AG04450 (cell line): ENCODE measurements around the gene KLHL29. TPM values are rescaled to one million over a fixed set of nuclear protein-coding genes. Genes with fewer than 3 reads are reported as not detected.
A peak's percentile ranks its signal among the peaks of the same experiment; 100 is the strongest.

ENCODE experiments used
- CTCF ChIA-PET: fragments of 300-600, 350-600 bp; formaldehyde crosslinking; extraction: SDS; loops from one replicate; lab custom pipeline; 2022; ENCODE audit warnings: antibody characterized with exemption, inconsistent platforms; lab: Charles Lee
- POLR2A ChIA-PET: fragments of 350-600 bp; formaldehyde crosslinking; extraction: SDS; loops from one replicate; lab custom pipeline; 2021; ENCODE audit warnings: antibody characterized with exemption, inconsistent platforms; lab: Yijun Ruan, JAX
- DNase-seq: peaks from one replicate; pipeline ENCODE4 v3.0.0-alpha.2; 2011; ENCODE audit warnings: low read depth, low spot score
- H3K27ac ChIP-seq: one replicate; pipeline ENCODE4 v1.5.1; 2012; ENCODE audit warnings: low read depth, low read length, control low read depth
- H3K27me3 ChIP-seq: one replicate; pipeline ENCODE4 v1.6.0; 2012; ENCODE audit warnings: low read length; ENCODE audit not compliant: control insufficient read depth, insufficient read depth
- H3K4me3 ChIP-seq: 2 replicates; pipeline ENCODE4 v1.5.1; 2011; ENCODE audit warnings: mild to moderate bottlenecking, low read depth, low read length, control low read depth
- H3K9me3 ChIP-seq: 2 replicates; pipeline ENCODE4 v1.5.1; 2012; ENCODE audit warnings: low read length; ENCODE audit not compliant: control insufficient read depth, insufficient read depth
- polyA plus RNA-seq: library from polyadenylated mRNA; depleted of rRNA; stranded (reverse); fragments of >200 nt; gene quantifications from 2 replicates; pipeline ENCODE4 v1.2.3, GENCODE V29; 2011
- TF ChIP-seq, protein P1 (sequence below): IDR thresholded peaks from 2 replicates; pipeline ENCODE4 v1.5.1; 2011; ENCODE audit warnings: low read depth, low read length, control low read depth, inconsistent platforms

The KLHL29 gene
- polyA plus RNA-seq, 1 experiment = 3.6 TPM

- Histone ChIP-seq H3K27ac (no peak overlapping the region), H3K9me3 (peaks cover 14% of the 10 kb centered on the region), H3K4me3 (no peak overlapping the region), H3K27me3 (no peaks in the 10 kb centered on the region)
- TF ChIP-seq, protein P1, sequence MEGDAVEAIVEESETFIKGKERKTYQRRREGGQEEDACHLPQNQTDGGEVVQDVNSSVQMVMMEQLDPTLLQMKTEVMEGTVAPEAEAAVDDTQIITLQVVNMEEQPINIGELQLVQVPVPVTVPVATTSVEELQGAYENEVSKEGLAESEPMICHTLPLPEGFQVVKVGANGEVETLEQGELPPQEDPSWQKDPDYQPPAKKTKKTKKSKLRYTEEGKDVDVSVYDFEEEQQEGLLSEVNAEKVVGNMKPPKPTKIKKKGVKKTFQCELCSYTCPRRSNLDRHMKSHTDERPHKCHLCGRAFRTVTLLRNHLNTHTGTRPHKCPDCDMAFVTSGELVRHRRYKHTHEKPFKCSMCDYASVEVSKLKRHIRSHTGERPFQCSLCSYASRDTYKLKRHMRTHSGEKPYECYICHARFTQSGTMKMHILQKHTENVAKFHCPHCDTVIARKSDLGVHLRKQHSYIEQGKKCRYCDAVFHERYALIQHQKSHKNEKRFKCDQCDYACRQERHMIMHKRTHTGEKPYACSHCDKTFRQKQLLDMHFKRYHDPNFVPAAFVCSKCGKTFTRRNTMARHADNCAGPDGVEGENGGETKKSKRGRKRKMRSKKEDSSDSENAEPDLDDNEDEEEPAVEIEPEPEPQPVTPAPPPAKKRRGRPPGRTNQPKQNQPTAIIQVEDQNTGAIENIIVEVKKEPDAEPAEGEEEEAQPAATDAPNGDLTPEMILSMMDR = no peak
- POLR2A ChIA-PET = no interaction called here
- CTCF ChIA-PET = no interaction called here
- DNase-seq = no peak
Measured at GRCh38 chr2:23700627-23701026, 315.6 kb downstream of the KLHL29 start.

DNA sequence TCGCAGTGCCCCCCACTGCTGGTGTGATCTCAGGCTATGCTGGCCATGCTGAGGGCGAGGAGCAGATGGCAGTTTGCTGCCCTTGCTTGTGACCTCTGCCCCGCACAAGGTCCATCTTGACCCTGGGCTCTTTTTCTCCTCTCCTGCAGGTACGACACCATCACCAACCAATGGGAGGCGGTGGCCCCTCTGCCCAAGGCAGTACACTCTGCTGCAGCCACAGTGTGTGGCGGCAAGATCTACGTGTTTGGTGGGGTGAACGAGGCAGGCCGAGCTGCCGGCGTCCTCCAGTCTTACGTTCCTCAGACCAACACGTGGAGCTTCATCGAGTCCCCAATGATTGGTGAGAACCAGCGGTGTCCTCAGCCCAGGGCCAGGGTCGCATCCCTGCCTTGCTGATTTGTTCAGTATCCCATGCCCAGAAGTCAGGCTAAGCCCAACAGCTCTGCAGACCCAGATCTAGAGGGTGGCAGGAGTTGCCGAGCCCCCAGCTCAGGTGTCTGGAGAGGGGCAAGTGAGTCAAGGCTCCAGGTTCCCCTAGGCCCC is 318.1 kb downstream of the KLHL29 start:
- Histone ChIP-seq H3K4me3 (no peak overlapping the region), H3K27me3 (no peaks in the 10 kb centered on the region), H3K9me3 (peaks cover 16% of the 10 kb centered on the region), H3K27ac (peak overlapping the region; percentile 21)
- CTCF ChIA-PET = no interaction called here
- no peak for DNase-seq
- TF ChIP-seq, protein P1 = no peak
- POLR2A ChIA-PET = no interaction called here

GRCh38 chr2:23703583-23704385 is 318.8 kb downstream of the KLHL29 start:
- ChIA-PET CTCF (no interaction called here), POLR2A (no interaction called here)
- DNase-seq = no peak
- TF ChIP-seq, protein P1 = no peak
- Histone ChIP-seq H3K9me3 (peaks cover 16% of the 10 kb centered on the region), H3K4me3 (no peak overlapping the region), H3K27me3 (no peaks in the 10 kb centered on the region), H3K27ac (peak overlapping the region; percentile 21)

DNA sequence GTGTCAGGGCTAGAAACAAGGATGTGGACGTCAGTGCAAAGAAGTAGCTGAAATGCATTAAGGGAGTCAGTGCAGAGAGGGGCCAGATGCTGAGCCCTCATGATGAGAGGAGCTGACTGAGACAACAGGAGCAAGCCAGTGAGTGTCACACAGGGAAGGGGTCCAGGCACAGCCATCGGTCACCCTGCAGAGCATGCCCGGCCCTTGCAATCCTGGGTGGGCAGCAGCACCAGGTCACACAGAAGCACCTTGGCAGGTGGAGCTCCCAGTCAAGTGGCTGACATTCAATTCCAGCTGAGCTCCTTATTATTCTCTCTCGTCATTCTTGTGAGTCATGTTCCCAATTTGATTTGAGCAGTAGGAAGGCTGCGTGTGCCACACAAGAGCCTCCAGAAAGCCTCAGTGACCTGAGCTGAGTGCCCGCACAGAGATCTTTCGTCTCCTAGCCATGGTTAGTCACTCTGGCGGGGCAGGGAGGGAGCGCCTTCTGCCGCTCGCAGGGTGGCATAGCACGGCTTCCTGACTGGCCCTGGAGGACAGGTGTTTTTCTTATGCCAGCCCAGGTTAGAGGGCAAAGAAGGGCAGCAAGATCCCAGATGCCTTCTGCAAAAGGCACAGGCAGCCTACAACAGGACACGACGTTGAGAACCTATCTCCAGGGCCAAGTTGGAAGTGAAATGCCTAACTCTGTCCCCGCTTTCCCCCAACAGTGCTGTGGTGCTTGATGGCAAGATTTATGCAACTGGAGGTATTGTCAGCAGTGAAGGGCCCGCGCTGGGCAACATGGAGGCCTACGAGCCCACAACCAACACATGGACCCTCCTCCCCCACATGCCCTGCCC is 321.0 kb downstream of the KLHL29 start:
- Histone ChIP-seq H3K9me3 (peaks cover 3% of the 10 kb centered on the region; the same call in 1 of the 2 replicates), H3K27ac (no peak overlapping the region), H3K27me3 (no peaks in the 10 kb centered on the region), H3K4me3 (no peak overlapping the region)
- POLR2A ChIA-PET = no interaction called here
- TF ChIP-seq, protein P1 = no peak
- no peak for DNase-seq
- CTCF ChIA-PET = interaction anchor here (0.6 kb wide), 1 partner anchor 376 kb away, joined by 3 read pairs; no protein-coding TSS in a partner anchor
